ENCODE measurements around the gene PPFIBP2. TPM values are rescaled to one million over a fixed set of nuclear protein-coding genes. Genes with fewer than 3 reads are reported as not detected.

Gene PPFIBP2
- total RNA-seq, 2 donors from 2014 or later, result 9.6 to 11.0 TPM

DNA sequence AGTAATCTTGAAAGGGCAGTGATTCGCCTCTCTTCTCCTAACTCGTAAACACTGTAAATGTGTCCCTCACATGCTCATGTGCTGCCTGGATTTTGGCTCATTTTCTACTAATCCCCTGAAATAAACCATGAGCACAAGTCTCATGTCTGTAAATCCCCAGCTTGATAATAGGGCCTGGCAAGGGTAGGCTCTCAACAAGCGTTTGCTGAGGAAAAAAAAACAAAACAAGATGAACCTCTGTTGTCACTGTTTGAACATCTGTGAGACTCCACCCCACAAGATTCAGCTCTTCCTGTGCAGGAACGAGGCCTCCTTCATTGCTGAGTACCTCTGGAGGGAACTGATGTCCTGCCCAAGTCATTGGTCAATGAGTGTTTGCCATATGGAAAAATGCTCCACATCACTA is 164.0 kb downstream of the PPFIBP2 start:
- DNase-seq (ENCODE audit: low spot score), result no peak
- Mint-ChIP-seq H3K4me1 (ENCODE audit: low read depth in 2 of 2) (peaks cover 0 to 5% of the 10 kb centered on the region in 2 donors), H3K36me3 (no peaks in the 10 kb centered on the region), H3K9me3 (no peaks in the 10 kb centered on the region), H3K27ac (no peak overlapping the region), H3K4me3 (no peak overlapping the region), H3K27me3 (peaks cover 35 to 49% of the 10 kb centered on the region in 2 donors)
- ATAC-seq, result no peak

DNA sequence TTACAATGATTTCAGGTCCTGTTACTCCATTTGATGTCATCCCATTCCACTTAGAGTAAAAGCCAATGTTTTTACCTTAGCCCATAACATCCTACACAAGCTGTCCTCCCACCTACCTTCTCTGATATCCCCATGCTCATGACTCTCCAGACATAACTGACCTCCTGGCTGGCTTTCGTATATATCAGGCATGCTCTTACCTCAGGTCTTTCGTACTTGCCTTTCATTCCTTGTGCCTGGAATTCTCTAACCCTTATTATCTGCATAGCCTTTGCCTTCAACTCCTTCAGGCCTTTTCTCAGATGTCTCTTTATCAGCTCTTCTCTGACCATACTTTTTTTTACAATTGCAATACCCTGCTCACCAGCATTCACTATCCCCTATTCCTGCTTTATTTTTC is 169.8 kb downstream of the PPFIBP2 start:
- ATAC-seq (no peak), DNase-seq (ENCODE audit: low spot score) (no peak)
- Mint-ChIP-seq H3K4me3 (no peak overlapping the region), H3K4me1 (ENCODE audit: low read depth in 2 of 2) (no peaks in the 10 kb centered on the region), H3K9me3 (no peaks in the 10 kb centered on the region), H3K27ac (no peak overlapping the region), H3K36me3 (no peaks in the 10 kb centered on the region), H3K27me3 (peaks cover 19% of the 10 kb centered on the region in 2 donors)

DNA sequence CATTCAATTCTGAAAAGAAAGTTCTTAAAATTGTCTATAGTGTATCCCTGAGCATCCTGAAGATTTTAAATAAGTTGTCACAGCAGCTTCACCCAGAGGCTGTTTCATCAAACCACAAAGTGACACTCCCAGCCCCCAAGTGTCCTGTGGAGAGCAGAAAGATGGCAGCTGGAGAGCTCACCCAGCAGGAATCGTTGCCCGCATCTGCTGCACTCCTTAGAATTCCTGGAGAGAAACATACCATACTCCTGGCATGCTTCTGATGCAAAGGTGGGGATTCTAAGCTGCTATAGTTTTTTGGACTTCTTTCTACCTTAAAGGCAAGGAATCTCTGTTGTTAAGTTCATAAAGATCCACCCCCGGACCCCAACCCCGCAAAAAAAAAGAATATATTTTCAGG is 173.0 kb downstream of the PPFIBP2 start:
- DNase-seq (ENCODE audit: low spot score) (no peak), ATAC-seq (no peak)
- Mint-ChIP-seq H3K27ac (no peak overlapping the region), H3K27me3 (peaks cover 25 to 27% of the 10 kb centered on the region in 2 donors), H3K4me1 (ENCODE audit: low read depth in 2 of 2) (no peaks in the 10 kb centered on the region), H3K4me3 (no peak overlapping the region), H3K9me3 (no peaks in the 10 kb centered on the region), H3K36me3 (no peaks in the 10 kb centered on the region)

DNA sequence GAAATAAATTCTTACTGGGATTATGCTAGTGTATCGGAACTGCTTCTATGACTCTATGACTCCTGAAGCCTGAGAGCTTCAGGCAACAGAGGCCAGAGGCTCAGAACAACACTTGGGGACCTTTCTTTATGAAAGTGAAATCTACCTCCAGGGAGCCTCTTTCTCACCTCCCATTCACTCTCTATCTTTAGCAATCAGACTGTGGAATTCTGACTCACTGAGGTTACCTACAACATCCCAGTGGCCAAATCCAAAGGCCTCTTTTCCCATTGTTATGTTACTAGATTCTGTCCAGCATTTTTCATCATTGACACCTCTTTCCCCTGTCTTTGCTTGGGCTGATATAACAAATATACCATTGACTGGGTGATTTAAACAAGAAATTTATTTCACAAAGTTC is 173.6 kb downstream of the PPFIBP2 start:
- Mint-ChIP-seq H3K27ac (no peak overlapping the region), H3K36me3 (no peaks in the 10 kb centered on the region), H3K4me3 (no peak overlapping the region), H3K27me3 (peaks cover 27 to 30% of the 10 kb centered on the region in 2 donors), H3K4me1 (ENCODE audit: low read depth in 2 of 2) (no peaks in the 10 kb centered on the region), H3K9me3 (no peaks in the 10 kb centered on the region)
- no peak for DNase-seq (ENCODE audit: low spot score)
- no peak for ATAC-seq

DNA sequence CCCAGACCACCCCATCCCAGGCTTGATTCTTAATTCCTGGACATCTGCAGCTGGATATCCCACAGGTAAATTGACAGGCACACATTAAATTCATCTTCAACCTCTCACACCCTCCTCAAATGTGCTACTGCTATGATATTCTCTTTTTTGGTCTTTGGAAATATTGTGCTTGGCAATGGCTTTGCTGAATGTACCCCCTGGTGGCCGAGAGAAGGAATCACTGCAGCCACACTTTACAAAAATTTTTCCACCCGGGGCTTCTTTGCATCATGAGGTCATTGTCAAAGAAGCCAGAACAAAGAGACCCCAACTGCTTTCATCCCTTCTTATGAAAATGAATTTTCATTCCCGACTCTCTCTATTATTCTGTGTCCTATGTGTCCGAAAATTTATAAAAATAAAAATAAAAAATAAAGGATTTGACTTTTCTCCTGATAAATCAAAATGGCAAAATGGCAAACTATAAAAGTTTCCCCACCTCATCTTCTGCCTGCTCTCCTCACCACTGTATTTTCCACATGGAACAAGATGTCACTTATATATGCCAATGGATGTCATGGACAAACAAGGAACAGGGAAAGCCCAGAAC is 174.5 kb downstream of the PPFIBP2 start:
- ATAC-seq, result no peak
- Mint-ChIP-seq H3K36me3 (no peaks in the 10 kb centered on the region), H3K27me3 (peaks cover 31 to 39% of the 10 kb centered on the region in 2 donors), H3K4me3 (no peak overlapping the region), H3K27ac (no peak overlapping the region), H3K4me1 (ENCODE audit: low read depth in 2 of 2) (no peaks in the 10 kb centered on the region), H3K9me3 (no peaks in the 10 kb centered on the region)
- DNase-seq (ENCODE audit: low spot score), result no peak

DNA sequence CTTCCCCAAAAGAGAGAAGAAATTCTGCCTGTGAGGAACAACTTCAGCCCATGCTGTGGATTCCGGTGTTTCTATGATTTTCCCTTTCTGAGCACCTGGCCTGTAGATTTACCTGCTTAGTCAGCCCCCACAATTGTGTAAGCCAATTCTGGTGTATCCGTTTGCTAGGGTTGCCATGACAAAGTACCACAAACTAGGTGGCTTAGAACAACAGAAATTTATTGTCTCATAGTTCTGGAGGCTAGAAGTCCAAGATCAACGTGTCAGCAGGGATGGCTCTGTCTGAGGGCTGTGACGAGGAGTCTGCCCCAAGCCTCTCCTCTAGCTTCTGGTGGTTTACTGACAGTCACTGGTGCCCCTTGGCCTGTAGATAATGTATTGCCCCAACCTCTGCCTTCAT is 175.4 kb downstream of the PPFIBP2 start:
- no peak for DNase-seq (ENCODE audit: low spot score)

DNA sequence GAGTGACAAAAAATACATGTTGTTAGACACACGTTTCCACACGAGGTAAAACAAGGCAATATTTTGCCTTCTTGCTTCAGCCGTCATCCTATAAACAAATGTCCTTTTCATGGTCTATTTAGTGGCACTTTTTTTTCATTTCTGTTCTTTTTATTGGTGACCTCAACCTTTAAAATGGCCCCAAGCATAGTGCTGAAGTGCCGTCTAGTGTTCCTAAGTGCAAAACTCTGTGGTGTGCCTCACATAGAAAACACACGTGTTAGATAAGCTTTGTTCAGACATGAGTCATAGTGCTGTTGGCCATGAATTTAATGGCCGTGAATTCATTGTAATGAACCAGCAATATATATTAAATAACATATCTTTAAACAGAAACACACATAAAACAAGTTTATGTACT is 176.8 kb downstream of the PPFIBP2 start:
- H3K27ac Mint-ChIP-seq, result no peak overlapping the region
- no peak overlapping the region for H3K4me3 Mint-ChIP-seq
- peaks cover 37 to 50% of the 10 kb centered on the region in 2 donors for H3K27me3 Mint-ChIP-seq
- H3K36me3 Mint-ChIP-seq, result no peaks in the 10 kb centered on the region
- DNase-seq (ENCODE audit: low spot score) (no peak), ATAC-seq (no peak)
- H3K9me3 Mint-ChIP-seq, result no peaks in the 10 kb centered on the region
- H3K4me1 Mint-ChIP-seq (ENCODE audit: low read depth in 2 of 2), result no peaks in the 10 kb centered on the region

More for the DNA sequence above, 175.4 kb downstream of the PPFIBP2 start:
- Mint-ChIP-seq H3K27me3 (peaks cover 40 to 48% of the 10 kb centered on the region in 2 donors), H3K36me3 (no peaks in the 10 kb centered on the region), H3K27ac (no peak overlapping the region), H3K4me3 (no peak overlapping the region), H3K4me1 (ENCODE audit: low read depth in 2 of 2) (no peaks in the 10 kb centered on the region), H3K9me3 (no peaks in the 10 kb centered on the region)
- ATAC-seq, result no peak

DNA sequence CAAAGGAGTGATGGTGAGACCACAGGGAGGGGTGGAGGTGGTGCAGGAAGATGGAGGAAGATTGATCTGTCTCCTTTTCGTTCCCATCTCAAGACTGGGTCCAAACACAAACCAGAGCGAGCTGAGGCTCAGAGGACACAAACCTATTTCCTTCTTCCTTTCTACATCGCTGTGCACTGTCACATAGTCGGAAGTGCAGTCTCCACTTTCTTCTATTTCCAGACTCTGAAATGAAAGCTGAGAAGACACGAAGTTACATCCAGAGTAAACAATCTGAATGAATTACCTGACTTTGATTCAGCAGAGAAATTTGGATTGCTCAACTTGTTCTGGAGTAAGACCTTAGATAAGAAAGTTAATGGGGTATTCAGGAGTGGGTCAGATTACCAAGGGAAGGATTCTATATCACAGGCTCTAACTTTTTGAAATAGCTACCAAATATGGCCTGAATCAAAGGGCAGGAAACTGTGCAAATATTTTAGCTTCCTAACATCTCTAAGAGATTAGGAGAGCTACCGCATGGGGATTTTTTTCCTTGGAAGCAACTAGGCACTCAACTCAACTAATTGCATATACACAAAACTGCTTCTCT is 178.1 kb downstream of the PPFIBP2 start:
- H3K27ac Mint-ChIP-seq, result no peak overlapping the region
- H3K9me3 Mint-ChIP-seq, result no peaks in the 10 kb centered on the region
- no peaks in the 10 kb centered on the region for H3K4me1 Mint-ChIP-seq (ENCODE audit: low read depth in 2 of 2)
- H3K36me3 Mint-ChIP-seq, result no peaks in the 10 kb centered on the region
- no peak for ATAC-seq
- peaks cover 37 to 50% of the 10 kb centered on the region in 2 donors for H3K27me3 Mint-ChIP-seq
- no peak overlapping the region for H3K4me3 Mint-ChIP-seq
- no peak for DNase-seq (ENCODE audit: low spot score)

DNA sequence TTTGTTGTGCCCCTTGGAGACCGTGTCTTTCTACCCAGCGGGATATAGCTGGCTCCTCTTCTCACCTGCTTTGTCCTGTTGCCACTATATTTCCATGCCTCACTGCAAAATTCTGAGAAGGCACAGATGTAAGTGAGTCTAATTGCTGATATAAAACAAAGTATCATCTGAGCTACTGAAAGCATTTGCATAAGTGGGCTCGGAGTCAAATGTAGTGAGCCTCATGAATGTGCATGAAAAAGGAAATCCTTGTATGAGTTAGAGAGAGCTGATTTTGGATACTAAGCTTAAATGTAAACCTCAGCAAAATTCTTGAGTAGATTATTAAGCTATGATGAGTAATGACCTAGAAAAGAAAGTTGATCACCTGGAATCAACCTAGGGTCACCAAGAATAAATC is 178.6 kb downstream of the PPFIBP2 start:
- DNase-seq (ENCODE audit: low spot score) (no peak), ATAC-seq (no peak)
- H3K4me1 Mint-ChIP-seq (ENCODE audit: low read depth in 2 of 2), result no peaks in the 10 kb centered on the region
- H3K4me3 Mint-ChIP-seq, result no peak overlapping the region
- H3K9me3 Mint-ChIP-seq, result no peaks in the 10 kb centered on the region
- H3K27ac Mint-ChIP-seq, result no peak overlapping the region
- no peaks in the 10 kb centered on the region for H3K36me3 Mint-ChIP-seq
- peaks cover 38 to 53% of the 10 kb centered on the region in 2 donors for H3K27me3 Mint-ChIP-seq

DNA sequence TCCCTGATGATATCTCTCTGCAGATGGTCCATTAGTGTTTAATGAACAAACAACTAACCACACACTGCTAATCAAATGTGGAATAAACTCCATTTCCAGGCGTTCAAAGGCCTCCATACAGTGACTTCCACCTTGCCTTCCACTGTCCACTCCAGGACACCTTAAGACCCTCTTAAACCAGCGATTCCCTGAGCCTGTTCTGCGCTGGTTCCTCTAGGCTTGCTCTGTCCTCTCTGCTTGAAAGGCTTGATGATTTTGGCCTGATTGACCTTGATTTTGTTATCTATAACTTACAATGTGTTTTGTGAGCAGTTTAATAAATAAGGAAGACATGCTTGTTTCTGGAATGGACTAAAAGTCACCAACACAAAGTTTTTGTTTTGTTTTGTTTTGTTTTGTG is 180.4 kb downstream of the PPFIBP2 start:
- no peak overlapping the region for H3K4me3 Mint-ChIP-seq
- H3K4me1 Mint-ChIP-seq (ENCODE audit: low read depth in 2 of 2), result no peaks in the 10 kb centered on the region
- H3K27me3 Mint-ChIP-seq, result peaks cover 38 to 53% of the 10 kb centered on the region in 2 donors
- ATAC-seq (no peak), DNase-seq (ENCODE audit: low spot score) (no peak)
- no peaks in the 10 kb centered on the region for H3K36me3 Mint-ChIP-seq
- H3K9me3 Mint-ChIP-seq, result no peaks in the 10 kb centered on the region
- H3K27ac Mint-ChIP-seq, result no peak overlapping the region

DNA sequence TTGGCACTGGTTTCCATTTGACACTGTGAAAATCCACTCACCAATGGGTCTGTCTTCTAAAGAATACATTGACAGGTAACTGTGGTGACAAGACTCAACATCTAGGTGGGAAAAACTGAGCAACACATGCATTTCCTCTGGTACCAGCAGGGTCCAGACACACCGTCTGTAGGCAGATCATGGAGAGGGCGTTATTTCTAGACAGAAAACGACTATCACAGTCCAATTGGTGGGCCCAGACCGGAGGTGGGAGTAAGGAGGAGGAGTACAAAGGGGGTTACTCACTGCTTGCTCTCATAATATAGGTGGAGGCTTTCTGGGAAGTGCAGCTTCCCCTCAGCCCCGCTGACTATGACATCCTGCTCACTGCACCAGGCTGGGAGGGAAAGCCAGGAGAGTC is 182.6 kb downstream of the PPFIBP2 start:
- no peak overlapping the region for H3K27ac Mint-ChIP-seq

More for the DNA sequence above, 182.6 kb downstream of the PPFIBP2 start:
- peak in 1 of 2 donors; percentile 55 for ATAC-seq
- Mint-ChIP-seq H3K9me3 (no peaks in the 10 kb centered on the region), H3K36me3 (no peaks in the 10 kb centered on the region), H3K4me3 (no peak overlapping the region), H3K4me1 (ENCODE audit: low read depth in 2 of 2) (no peaks in the 10 kb centered on the region), H3K27me3 (peaks cover 40 to 58% of the 10 kb centered on the region in 2 donors)
- DNase-seq (ENCODE audit: low spot score), result no peak

Other genes with a start within 250 kb of the PPFIBP2 start
- not detected for gene OLFML1, start 28.5 kb upstream of the PPFIBP2 start, total RNA-seq
- gene CYB5R2, start 159.5 kb downstream of the PPFIBP2 start, total RNA-seq, result under 1 TPM; 0.73 to 0.98 TPM
- not detected for gene OVCH2, start 192.5 kb downstream of the PPFIBP2 start, total RNA-seq

All from natural killer cell treated with Interleukin-12 subunit alpha and Interleukin-12 subunit beta and Interleukin-15 and Interleukin-18, amount 100 ng/mL, for 72 hours (primary cell).